T-cell (primary cell): Measurements from ENCODE around the gene TMEM209. TPM values are rescaled to one million over a fixed set of nuclear protein-coding genes. Genes with fewer than 3 reads are reported as not detected.
"Not testable (repeated sequence)": the region's sequence is repeated elsewhere in the genome, so short reads cannot be mapped to it uniquely, and the experiment has no call there.

Source experiments
- ATAC-seq, 4 experiments: fragments of 200-7000 bp in 3 of 4; fragments of 150-1000 bp in 1 of 4; cut with Tn5 transposase; replicated peaks in 1 of 4; 1 replicate in 3 of 4; 2 replicates in 1 of 4; pipeline ENCODE4 v1.10.0; 2021; ENCODE audit warnings: moderate library complexity in 3 of 4, mild to moderate bottlenecking in 2 of 4, moderate number of reproducible peaks in 1 of 4
- CTCF ChIA-PET, 2 donors: fragments of 300-600 bp; sonication (Branson Sonifier 250); formaldehyde crosslinking; loops; one replicate each; lab custom pipeline; 2022; ENCODE audit warnings: antibody characterized with exemption in 2 of 2; lab: Charles Lee
- POLR2A ChIA-PET, 2 donors: fragments of 300-600 bp; sonication (Branson Sonifier 250); formaldehyde crosslinking; loops; one replicate each; lab custom pipeline; 2022; ENCODE audit warnings: antibody characterized with exemption in 2 of 2; lab: Charles Lee
- DNase-seq, 35 experiments: peaks; one replicate each; pipeline versions ENCODE4 v3.0.0 to v3.0.0-alpha.2; 2013 to 2023
- H3K27ac ChIP-seq: one replicate; pipeline ENCODE4 v1.5.1; 2013; ENCODE audit warnings: low read length
- H3K27me3 ChIP-seq, 2 experiments: replicated peaks in 1 of 2; 1 replicate in 1 of 2; 2 replicates in 1 of 2; pipeline versions ENCODE4 v1.6.1 to v1.7.0; 2013; ENCODE audit warnings: low read length in 1 of 2, mixed read lengths in 1 of 2; ENCODE audit not compliant: control insufficient read depth in 2 of 2, insufficient read depth in 2 of 2; ENCODE audit errors: extremely low read depth in 1 of 2
- H3K36me3 ChIP-seq, 2 donors: 1 replicate in 1 of 2; 2 replicates in 1 of 2; pipeline versions ENCODE4 v1.6.1 to v1.7.0; 2013; ENCODE audit warnings: low read length in 1 of 2; ENCODE audit not compliant: control insufficient read depth in 2 of 2, insufficient read depth in 1 of 2; ENCODE audit errors: extremely low read depth in 1 of 2
- H3K4me1 ChIP-seq, 2 experiments: 1 replicate in 1 of 2; 2 replicates in 1 of 2; pipeline versions ENCODE4 v1.6.1 to v1.7.0; 2013; ENCODE audit warnings: low read length in 2 of 2, mixed read lengths in 1 of 2; ENCODE audit not compliant: insufficient read depth in 2 of 2, control insufficient read depth in 1 of 2; ENCODE audit errors: extremely low read depth in 1 of 2
- H3K4me3 ChIP-seq, 2 donors: 1 replicate in 1 of 2; 2 replicates in 1 of 2; pipeline versions ENCODE4 v1.5.1 to v1.7.0; 2013; ENCODE audit warnings: mild to moderate bottlenecking in 2 of 2, low read length in 1 of 2, moderate library complexity in 1 of 2; ENCODE audit not compliant: control insufficient read depth in 1 of 2; ENCODE audit errors: extremely low read depth in 1 of 2
- H3K9me3 ChIP-seq: 2 replicates; pipeline ENCODE4 v1.7.0; 2013
- H3K27ac Mint-ChIP-seq, 2 donors: one replicate each; pipeline ENCODE4 v1.8.0; 2020 to 2021; ENCODE audit warnings: mild to moderate bottlenecking in 2 of 2, mixed read lengths in 2 of 2
- H3K27me3 Mint-ChIP-seq, 2 donors: one replicate each; pipeline ENCODE4 v1.8.0; 2021 to 2022; ENCODE audit warnings: mixed read lengths in 2 of 2
- H3K36me3 Mint-ChIP-seq: one replicate; pipeline ENCODE4 v1.8.0; 2021; ENCODE audit warnings: mixed read lengths
- H3K4me1 Mint-ChIP-seq, 3 donors: one replicate each; pipeline ENCODE4 v1.8.0; 2020 to 2022; ENCODE audit warnings: mixed read lengths in 3 of 3, mild to moderate bottlenecking in 1 of 3
- H3K4me3 Mint-ChIP-seq, 3 donors: one replicate each; pipeline ENCODE4 v1.8.0; 2020 to 2022; ENCODE audit warnings: mild to moderate bottlenecking in 3 of 3, mixed read lengths in 3 of 3, moderate library complexity in 3 of 3
- H3K9me3 Mint-ChIP-seq, 3 donors: one replicate each; pipeline ENCODE4 v1.8.0; 2020 to 2022; ENCODE audit warnings: mixed read lengths in 3 of 3
- WGBS: methylation state at CpG from one replicate; pipeline ENCODE4 v1.1.5; 2013; ENCODE audit warnings: missing lambda C conversion rate; ENCODE audit not compliant: insufficient coverage; 5-methylcytosine and 5-hydroxymethylcytosine counted together
- total RNA-seq, 35 experiments: library from RNA in 6 of 35; stranded (reverse) in 6 of 35; fragments of 120-200 nt in 1 of 35; gene quantifications; one replicate each; pipeline versions ENCODE4 v1.2.1 to v1.2.4 and lab custom pipeline; 2013 to 2026

TMEM209 gene
- total RNA-seq (10 to 100 TPM; 21.4 to 31.0 (median 25.5) TPM), total RNA-seq (lab: John Stamatoyannopoulos, UW) (16.5 to 76.0 (median 34.0) reads per million in 29 experiments)
- 22.5 TPM for total RNA-seq (2013)

DNA sequence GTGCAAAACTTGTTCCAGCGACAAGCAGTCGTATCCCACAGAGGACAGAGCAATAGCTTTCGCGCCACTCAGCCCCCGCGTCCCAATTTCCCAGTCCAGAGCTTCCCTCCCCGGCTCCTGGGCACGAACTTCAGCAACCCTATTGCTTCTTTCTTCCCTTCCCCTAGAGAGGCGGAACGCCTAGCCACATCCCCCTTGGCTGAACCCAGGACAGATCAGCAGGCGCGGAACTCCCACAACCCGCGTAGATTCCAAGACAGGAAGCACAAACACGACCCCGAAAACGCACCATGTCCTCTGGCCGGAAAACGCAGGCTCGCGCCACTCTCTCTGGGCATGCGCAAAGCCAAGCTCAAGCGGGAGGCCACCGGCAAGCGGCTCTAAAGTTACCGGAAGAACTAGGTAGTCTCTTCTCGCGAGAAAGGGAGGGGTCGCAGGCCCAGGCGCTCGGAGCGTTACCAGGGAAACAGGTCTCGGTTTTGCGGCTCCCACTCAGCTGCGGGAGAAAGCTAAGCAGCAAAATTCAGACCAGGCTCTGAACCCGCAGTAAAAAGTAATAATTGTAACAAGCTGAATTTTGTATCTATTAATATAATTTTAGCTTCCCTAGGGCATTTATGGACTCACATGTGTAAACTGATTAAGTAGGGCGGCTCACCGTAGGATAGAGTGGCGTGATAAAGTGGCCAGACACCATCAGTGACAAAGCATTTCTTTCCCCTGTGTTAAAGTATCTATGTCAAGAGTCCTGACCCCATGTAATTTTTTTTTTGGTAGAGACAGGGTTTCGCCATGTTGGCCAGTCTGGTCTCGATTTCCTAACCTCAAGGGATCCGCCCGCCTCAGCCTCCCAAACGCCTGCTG lies at the start of gene TMEM209:
Gene TMEM209, minus strand, starts transcription at position 323 of the 864 bp plus-strand sequence. Its CDS starts 31 bp downstream, at position 292.
- Histone ChIP-seq H3K9me3 (no peaks in the 10 kb centered on the region), H3K27ac (peak within 1 kb of the TSS; percentile 74), H3K36me3 (peaks cover 3 to 27% of the 10 kb centered on the region in 2 donors), H3K4me3 (peak within 1 kb of the TSS; percentile 81 to 85), H3K27me3 (no peaks in the 10 kb centered on the region), H3K4me1 (peaks cover 0 to 15% of the 10 kb centered on the region in 2 experiments)
- Mint-ChIP-seq H3K27ac (peak within 1 kb of the TSS; percentile 98), H3K4me1 (peaks cover 27 to 32% (median 31%) of the 10 kb centered on the region in 3 donors), H3K4me3 (peak within 1 kb of the TSS; percentile 97 to 99 (median 99)), H3K27me3 (peaks cover 0 to 5% of the 10 kb centered on the region in 2 donors), H3K9me3 (no peaks in the 10 kb centered on the region), H3K36me3 (peaks cover 19% of the 10 kb centered on the region)
- ATAC-seq (peak; percentile 96 to 98 (median 97)), DNase-seq (peak; percentile 79 to 97 (median 90))
- WGBS = 5% methylated on average over 27 of the region's 44 CpGs
- ChIA-PET POLR2A (no interaction called here), CTCF (interaction anchor here (0.8 to 2.3 kb wide), 4 partner anchors 133 to 1107 kb away, joined by 3 to 8 read pairs (median 6); partner anchors contain the start of gene KLHDC10 (in 1 of the 2))

DNA sequence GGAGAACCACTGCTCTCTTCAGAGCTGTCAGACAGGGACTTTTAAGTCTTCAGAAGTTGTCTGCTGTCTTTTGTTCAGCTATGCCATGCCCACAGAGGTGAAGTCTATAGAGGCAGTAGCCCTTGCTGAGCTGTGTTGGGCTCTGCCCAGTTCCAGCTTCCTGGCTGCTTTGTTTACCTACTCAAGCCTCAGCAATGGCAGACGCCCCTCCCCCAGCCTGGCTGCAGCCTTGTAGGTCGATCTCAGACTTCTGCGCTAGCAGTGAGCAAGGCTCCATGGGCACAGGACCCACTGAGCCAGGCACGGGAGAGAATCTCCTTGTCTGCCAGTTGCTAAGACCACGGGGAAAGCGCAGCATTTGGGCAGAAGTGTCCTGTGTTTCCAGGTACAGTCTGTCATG lies 49.3 kb upstream of the TMEM209 start:
- DNase-seq = no peak

DNA sequence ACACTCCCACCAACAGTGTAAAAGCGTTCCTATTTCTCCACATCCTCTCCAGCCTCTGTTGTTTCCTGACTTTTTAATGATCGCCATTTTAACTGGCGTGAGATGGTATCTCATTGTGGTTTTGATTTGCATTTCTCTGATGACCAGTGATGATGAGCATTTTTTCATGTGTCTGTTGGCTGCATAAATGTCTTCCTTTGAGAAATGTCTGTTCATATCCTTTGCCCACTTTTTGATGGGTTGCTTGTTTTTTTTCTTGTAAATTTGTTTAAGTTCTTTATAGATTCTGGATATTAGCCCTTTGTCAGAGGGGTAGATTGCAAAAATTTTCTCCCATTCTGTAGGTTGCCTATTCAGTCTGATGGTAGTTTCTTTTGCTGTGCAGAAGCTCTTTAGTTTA lies 44.4 kb upstream of the TMEM209 start:
- CTCF ChIA-PET, H3K27ac ChIP-seq, H3K36me3 ChIP-seq, H3K4me3 Mint-ChIP-seq, ATAC-seq, H3K4me1 ChIP-seq, H3K4me1 Mint-ChIP-seq, H3K27me3 ChIP-seq, DNase-seq, H3K4me3 ChIP-seq, H3K27ac Mint-ChIP-seq, H3K9me3 ChIP-seq, H3K36me3 Mint-ChIP-seq: not testable (repeated sequence)
- H3K9me3 Mint-ChIP-seq = peaks cover 5 to 11% (median 10%) of the 10 kb centered on the region in 3 donors
- POLR2A ChIA-PET = interaction anchor here in 1 of 2 donors (0.7 kb wide), 1 partner anchor 57 kb away, joined by 4 read pairs; no protein-coding TSS in a partner anchor
- WGBS = no CpG with 5 or more reads among the region's 3 CpGs
- peaks cover 0 to 13% of the 10 kb centered on the region in 2 donors for H3K27me3 Mint-ChIP-seq

More for the DNA sequence above, 49.3 kb upstream of the TMEM209 start:
- POLR2A ChIA-PET = no interaction called here
- H3K4me1 ChIP-seq = no peaks in the 10 kb centered on the region
- Mint-ChIP-seq H3K4me1 (no peaks in the 10 kb centered on the region), H3K4me3 (no peak overlapping the region), H3K36me3 (no peaks in the 10 kb centered on the region), H3K27me3 (peaks cover 0 to 10% of the 10 kb centered on the region in 2 donors), H3K27ac (no peak overlapping the region), H3K9me3 (peaks cover 5 to 11% (median 10%) of the 10 kb centered on the region in 3 donors)
- 93% methylated on average over 6 of the region's 6 CpGs for WGBS
- ATAC-seq = no peak
- H3K36me3 ChIP-seq = no peaks in the 10 kb centered on the region
- H3K4me3 ChIP-seq = no peak overlapping the region
- no peak overlapping the region for H3K27ac ChIP-seq
- CTCF ChIA-PET = no interaction called here
- peaks cover 0 to 11% of the 10 kb centered on the region in 2 experiments for H3K27me3 ChIP-seq
- no peaks in the 10 kb centered on the region for H3K9me3 ChIP-seq

- ATAC-seq, H3K4me1 Mint-ChIP-seq, H3K4me3 ChIP-seq, H3K9me3 ChIP-seq, H3K27me3 ChIP-seq, H3K27ac Mint-ChIP-seq, CTCF ChIA-PET, H3K4me1 ChIP-seq, H3K36me3 ChIP-seq, H3K36me3 Mint-ChIP-seq, H3K4me3 Mint-ChIP-seq, H3K9me3 Mint-ChIP-seq, H3K27ac ChIP-seq, DNase-seq: not testable (repeated sequence)
- peaks cover 0 to 10% of the 10 kb centered on the region in 2 donors for H3K27me3 Mint-ChIP-seq
- WGBS = 100% methylated on average over 1 of the region's 5 CpGs
- POLR2A ChIA-PET = interaction anchor here in 1 of 2 donors (0.7 kb wide), 1 partner anchor 58 kb away, joined by 4 read pairs; no protein-coding TSS in a partner anchor
Observed at GRCh38 chr7:130248842-130249241, 43.6 kb upstream of the TMEM209 start.

- H3K36me3 ChIP-seq, H3K4me1 ChIP-seq, H3K4me3 Mint-ChIP-seq, ATAC-seq, H3K36me3 Mint-ChIP-seq, H3K9me3 Mint-ChIP-seq, CTCF ChIA-PET, H3K27ac ChIP-seq, H3K4me1 Mint-ChIP-seq, DNase-seq, H3K27me3 Mint-ChIP-seq, H3K27me3 ChIP-seq, H3K27ac Mint-ChIP-seq, H3K4me3 ChIP-seq, H3K9me3 ChIP-seq: not testable (repeated sequence)
- no CpG with 5 or more reads among the region's 1 CpG for WGBS
- POLR2A ChIA-PET = interaction anchor here in 1 of 2 donors (0.6 kb wide), 1 partner anchor 10 kb away, joined by 4 read pairs; no protein-coding TSS in a partner anchor
Observed at GRCh38 chr7:130246491-130246890, 41.3 kb upstream of the TMEM209 start.

- no CpG with 5 or more reads among the region's 1 CpG for WGBS
Observed at GRCh38 chr7:130243486-130243885, 38.3 kb upstream of the TMEM209 start.

More at GRCh38 chr7:130243486-130243885, 38.3 kb upstream of the TMEM209 start:
- POLR2A ChIA-PET, H3K4me3 ChIP-seq, H3K27ac ChIP-seq, H3K4me1 Mint-ChIP-seq, H3K4me3 Mint-ChIP-seq, DNase-seq, H3K4me1 ChIP-seq, H3K27me3 ChIP-seq, H3K27me3 Mint-ChIP-seq, H3K9me3 ChIP-seq, H3K36me3 Mint-ChIP-seq, H3K36me3 ChIP-seq, H3K9me3 Mint-ChIP-seq, ATAC-seq: not testable (repeated sequence)
- H3K27ac Mint-ChIP-seq = peak overlapping the region in 1 of 2 donors; percentile 23
- CTCF ChIA-PET = interaction anchor here (1.1 to 2.8 kb wide), 5 partner anchors 170 to 515 kb away, joined by 3 to 30 read pairs (median 5); no protein-coding TSS in a partner anchor
